Ramos (cell line): ENCODE data around the gene ITPRID2.

Experiments used
- in situ Hi-C: fragments of 300-500 bp; cut with MboI; formaldehyde crosslinking; loops from one replicate; pipeline ENCODE4 v1.14.3; 2022; ENCODE audit warnings: low sequenced_read_pairs; ENCODE audit not compliant: unreplicated experiment

Gene ITPRID2

GRCh38 chr2:181878448-181878847, 13.1 kb upstream of the ITPRID2 start:
- in situ Hi-C loops, result no loop called here

GRCh38 chr2:181879295-181879694, 12.2 kb upstream of the ITPRID2 start:
- in situ Hi-C loops, result no loop called here

GRCh38 chr2:181882246-181883020, 9.1 kb upstream of the ITPRID2 start:
- in situ Hi-C loops, result no loop called here

GRCh38 chr2:181884601-181885000, 6.9 kb upstream of the ITPRID2 start:
- in situ Hi-C loops, result no loop called here

GRCh38 chr2:181885096-181885495, 6.4 kb upstream of the ITPRID2 start:
- in situ Hi-C loops, result no loop called here

GRCh38 chr2:181886192-181886591, 5.3 kb upstream of the ITPRID2 start:
- in situ Hi-C loops, result no loop called here

- in situ Hi-C loops, result no loop called here
These were observed 4.5 kb upstream of the ITPRID2 start for GRCh38 chr2:181887045-181887444.

GRCh38 chr2:181889776-181890175, 1.8 kb upstream of the ITPRID2 start:
- in situ Hi-C loops, result no loop called here

GRCh38 chr2:181890271-181890670, 1.3 kb upstream of the ITPRID2 start:
- in situ Hi-C loops, result no loop called here

GRCh38 chr2:181891966-181892798, 652 bp downstream of the ITPRID2 start:
- in situ Hi-C loops, result no loop called here

- in situ Hi-C loops, result no loop called here
These were observed 1.4 kb downstream of the ITPRID2 start for GRCh38 chr2:181892799-181893435.

- in situ Hi-C loops, result no loop called here
These were observed 2.9 kb downstream of the ITPRID2 start for GRCh38 chr2:181894381-181894780.

GRCh38 chr2:181895818-181896217, 4.3 kb downstream of the ITPRID2 start:
- in situ Hi-C loops, result no loop called here

- in situ Hi-C loops, result no loop called here
These were observed 4.8 kb downstream of the ITPRID2 start for GRCh38 chr2:181896286-181896685.

GRCh38 chr2:181900007-181900651, 8.6 kb downstream of the ITPRID2 start:
- in situ Hi-C loops, result no loop called here

GRCh38 chr2:181902625-181903024, 11.1 kb downstream of the ITPRID2 start:
- in situ Hi-C loops, result no loop called here

GRCh38 chr2:181904022-181904632, 12.6 kb downstream of the ITPRID2 start:
- in situ Hi-C loops, result no loop called here

- in situ Hi-C loops, result no loop called here
These were observed 15.5 kb downstream of the ITPRID2 start for GRCh38 chr2:181907057-181907456.

- in situ Hi-C loops, result no loop called here
These were observed 16.1 kb downstream of the ITPRID2 start for GRCh38 chr2:181907635-181908034.
